SK-N-DZ (cell line): Measurements from ENCODE around the gene RFPL3.

Source experiments
- small RNA-seq, 2 experiments: library from RNA; depleted of rRNA; stranded (forward); fragments of <200 nt; gene quantifications; one replicate each; pipeline ENCODE3, GENCODE V24; 2014

RFPL3 gene

Small RNAs within 50 kb of the gene (small RNA-seq; reads per million reads assigned to genes)
- gene AL021937.2 (0 reads per million in 2 experiments), gene IGLVIVOR22-2 (0 to 0.04 reads per million in 2 experiments), gene RF02171 (0 reads per million in 2 experiments), gene RF02172 (0 reads per million in 2 experiments)
